H1 (cell line): Measurements from ENCODE around the gene ZCCHC9. TPM values are rescaled to one million over a fixed set of nuclear protein-coding genes. Genes with fewer than 3 reads are reported as not detected.

Experiments
- CTCF ChIA-PET: fragments of 300-600 bp; sonication (Branson Sonifier 250); formaldehyde crosslinking; loops from one replicate; lab custom pipeline; 2021; ENCODE audit not compliant: partially characterized antibody; lab: Charles Lee
- POLR2A ChIA-PET: fragments of 300-600 bp; sonication (Branson Sonifier 250); formaldehyde crosslinking; loops from one replicate; lab custom pipeline; 2021; ENCODE audit warnings: inconsistent platforms; ENCODE audit not compliant: partially characterized antibody; lab: Charles Lee
- DNase-seq, 2 experiments: peaks; one replicate each; pipeline versions ENCODE4 v3.0.0 to v3.0.0-alpha.2; 2010 to 2022; ENCODE audit warnings: low spot score in 2 of 2, low read depth in 1 of 2, mixed read lengths in 1 of 2
- FAIRE-seq: peaks from 2 replicates; lab custom pipeline; 2011; peaks lifted over from hg19 to GRCh38; lab: Jason Lieb, UNC
- H2AFZ ChIP-seq: 2 replicates; pipeline ENCODE4 v1.8.1; 2012; ENCODE audit warnings: low read length, inconsistent platforms
- H2AK5ac ChIP-seq: 2 replicates; pipeline ENCODE4 v1.6.1; 2013; ENCODE audit warnings: low read depth, low read length
- H2BK120ac ChIP-seq: replicated peaks from 2 replicates; pipeline ENCODE3; 2013; ENCODE audit warnings: low read depth, low read length, inconsistent platforms
- H2BK12ac ChIP-seq: 2 replicates; pipeline ENCODE4 v1.6.1; 2013; ENCODE audit warnings: low read depth, low read length
- H2BK15ac ChIP-seq: 2 replicates; pipeline ENCODE4 v1.6.1; 2013; ENCODE audit warnings: low read length
- H2BK20ac ChIP-seq: 2 replicates; pipeline ENCODE4 v1.6.1; 2013; ENCODE audit warnings: low read length
- H2BK5ac ChIP-seq: 2 replicates; pipeline ENCODE4 v1.6.1; 2013; ENCODE audit warnings: low read depth, low read length
- H3K14ac ChIP-seq: 2 replicates; pipeline ENCODE4 v1.6.1; 2013; ENCODE audit warnings: inconsistent platforms; ENCODE audit not compliant: insufficient read length
- H3K18ac ChIP-seq: 2 replicates; pipeline ENCODE4 v1.6.1; 2013; ENCODE audit warnings: low read length; ENCODE audit errors: extremely low read depth
- H3K23ac ChIP-seq: 2 replicates; pipeline ENCODE4 v1.6.1; 2013; ENCODE audit warnings: inconsistent platforms; ENCODE audit not compliant: insufficient read length
- H3K23me2 ChIP-seq: 2 replicates; pipeline ENCODE4 v1.6.1; 2013; ENCODE audit warnings: low read depth, low read length
- H3K27ac ChIP-seq: 2 replicates; pipeline ENCODE4 v1.6.1; 2011; ENCODE audit warnings: low read depth, low read length, inconsistent platforms
- H3K27me3 ChIP-seq, 4 experiments: replicated peaks in 1 of 4; 1 replicate in 1 of 4; 2 replicates in 3 of 4; pipeline versions ENCODE4 v1.6.1 to v1.8.1; 2011 to 2013; ENCODE audit warnings: low read length in 3 of 4, mild to moderate bottlenecking in 3 of 4, inconsistent platforms in 2 of 4, mixed read lengths in 2 of 4, moderate library complexity in 1 of 4; ENCODE audit not compliant: control insufficient read depth in 3 of 4, insufficient read depth in 3 of 4; ENCODE audit errors: extremely low read depth in 1 of 4
- H3K36me3 ChIP-seq, 4 experiments: 2 replicates each; pipeline versions ENCODE4 v1.6.1 to v1.8.1; 2011 to 2013; ENCODE audit warnings: mild to moderate bottlenecking in 4 of 4, low read length in 3 of 4, moderate library complexity in 2 of 4, control low read depth in 1 of 4, inconsistent platforms in 1 of 4; ENCODE audit not compliant: insufficient read depth in 4 of 4, control insufficient read depth in 2 of 4
- H3K4ac ChIP-seq: replicated peaks from 2 replicates; pipeline ENCODE3; 2013; ENCODE audit warnings: low read length, low read depth, mixed read lengths, inconsistent platforms; ENCODE audit not compliant: insufficient read length
- H3K4me1 ChIP-seq, 4 experiments: replicated peaks in 1 of 4; 1 replicate in 1 of 4; 2 replicates in 3 of 4; pipeline versions ENCODE4 v1.6.1 to v1.8.1; 2011 to 2013; ENCODE audit warnings: low read length in 3 of 4, inconsistent platforms in 2 of 4, mixed read lengths in 1 of 4; ENCODE audit not compliant: insufficient read depth in 4 of 4, control insufficient read depth in 3 of 4
- H3K4me2 ChIP-seq, 2 experiments: 2 replicates each; pipeline versions ENCODE4 v1.6.1 to v1.8.1; 2011 to 2013; ENCODE audit warnings: low read depth in 2 of 2, low read length in 2 of 2, control low read depth in 1 of 2, inconsistent platforms in 1 of 2, mild to moderate bottlenecking in 1 of 2; ENCODE audit not compliant: insufficient read depth in 1 of 2
- H3K4me3 ChIP-seq, 4 experiments: fragments of 200-600, 300-600 bp in 1 of 4; sonication (generic), shearing (Covaris generic), sonication (Bioruptor Twin) in 1 of 4; 2 replicates each; pipeline versions ENCODE4 v1.5.1 to v1.8.1; 2011 to 2016; ENCODE audit warnings: low read length in 4 of 4, low read depth in 3 of 4, control low read depth in 2 of 4, inconsistent platforms in 2 of 4, mild to moderate bottlenecking in 2 of 4, mixed read lengths in 1 of 4, moderate library complexity in 1 of 4; ENCODE audit not compliant: insufficient read depth in 2 of 4; ENCODE audit errors: extremely low read depth in 1 of 4
- H3K56ac ChIP-seq: replicated peaks from 2 replicates; pipeline ENCODE3; 2013; ENCODE audit warnings: low read depth, mild to moderate bottlenecking, mixed read lengths, low read length, inconsistent platforms; ENCODE audit not compliant: insufficient read length
- H3K79me1 ChIP-seq: 2 replicates; pipeline ENCODE4 v1.6.1; 2013; ENCODE audit warnings: low read depth, low read length, control low read depth
- H3K79me2 ChIP-seq, 2 experiments: 2 replicates each; pipeline versions ENCODE4 v1.6.1 to v1.8.1; 2012 to 2013; ENCODE audit warnings: low read length in 2 of 2, mild to moderate bottlenecking in 2 of 2, inconsistent platforms in 1 of 2; ENCODE audit not compliant: insufficient read depth in 2 of 2, control insufficient read depth in 1 of 2
- H3K9ac ChIP-seq, 4 experiments: replicated peaks in 1 of 4; 1 replicate in 1 of 4; 2 replicates in 3 of 4; pipeline versions ENCODE4 v1.6.1 to v1.8.1; 2011 to 2013; ENCODE audit warnings: low read depth in 3 of 4, low read length in 3 of 4, control low read depth in 2 of 4, mild to moderate bottlenecking in 2 of 4, moderate library complexity in 2 of 4, inconsistent platforms in 1 of 4; ENCODE audit errors: extremely low read depth in 1 of 4
- H3K9me3 ChIP-seq, 2 experiments: 2 replicates each; pipeline versions ENCODE4 v1.6.1 to v1.8.1; 2012 to 2013; ENCODE audit warnings: mild to moderate bottlenecking in 2 of 2, moderate library complexity in 2 of 2, control low read depth in 1 of 2, inconsistent platforms in 1 of 2, low read depth in 1 of 2, low read length in 1 of 2, mixed read lengths in 1 of 2; ENCODE audit not compliant: insufficient read depth in 2 of 2
- H4K20me1 ChIP-seq, 2 experiments: replicated peaks in 1 of 2; 2 replicates each; pipeline versions ENCODE3 to v1.8.1; 2011 to 2013; ENCODE audit warnings: inconsistent platforms in 2 of 2, low read length in 2 of 2, mild to moderate bottlenecking in 1 of 2; ENCODE audit not compliant: insufficient read depth in 2 of 2, control insufficient read depth in 1 of 2
- H4K5ac ChIP-seq: 2 replicates; pipeline ENCODE4 v1.6.1; 2013; ENCODE audit warnings: low read length, low read depth, mixed read lengths, inconsistent platforms; ENCODE audit not compliant: insufficient read length
- H4K8ac ChIP-seq: 2 replicates; pipeline ENCODE4 v1.8.0; 2013; ENCODE audit warnings: mild to moderate bottlenecking, moderate library complexity, low read length, inconsistent platforms; ENCODE audit not compliant: insufficient read depth; ENCODE audit errors: extremely low read depth
- H4K91ac ChIP-seq: replicated peaks from 2 replicates; pipeline ENCODE3; 2013; ENCODE audit warnings: low read length, mixed read lengths, inconsistent platforms; ENCODE audit not compliant: insufficient read length
- ATF2 ChIP-seq: IDR thresholded peaks from 2 replicates; pipeline ENCODE4 v1.6.1; 2012; ENCODE audit warnings: low read length, inconsistent platforms
- BACH1 ChIP-seq: IDR thresholded peaks from 2 replicates; pipeline ENCODE4 v1.6.1; 2012; ENCODE audit warnings: low read length, improper control_type of control experiment
- NANOG ChIP-seq: IDR thresholded peaks from 2 replicates; pipeline ENCODE4 v1.6.1; 2011; ENCODE audit warnings: low read length, low read depth, mild to moderate bottlenecking, inconsistent platforms; ENCODE audit not compliant: insufficient read depth, poor library complexity, severe bottlenecking
- NRF1 ChIP-seq: IDR thresholded peaks from 2 replicates; pipeline ENCODE4 v1.6.1; 2011; ENCODE audit warnings: mild to moderate bottlenecking, low read depth, low read length, improper control_type of control experiment
- PHF8 ChIP-seq: fragments of 200-600 bp; sonication (generic); conservative IDR thresholded peaks from 2 replicates; pipeline ENCODE4 v1.7.1; 2012; ENCODE audit warnings: low read depth, mild to moderate bottlenecking, inconsistent platforms, low read length, moderate library complexity
- POU5F1 ChIP-seq: IDR thresholded peaks from 2 replicates; pipeline ENCODE4 v1.6.1; 2011; ENCODE audit warnings: low read depth, mild to moderate bottlenecking, low read length, moderate library complexity
- RAD21 ChIP-seq, 2 experiments: IDR thresholded peaks in 1 of 2; conservative IDR thresholded peaks in 1 of 2; 2 replicates each; pipeline ENCODE4 v1.6.1; 2011; ENCODE audit warnings: low read depth in 2 of 2, low read length in 2 of 2, improper control_type of control experiment in 1 of 2, inconsistent platforms in 1 of 2, mild to moderate bottlenecking in 1 of 2, moderate library complexity in 1 of 2
- SIRT6 ChIP-seq: IDR thresholded peaks from one replicate; pipeline ENCODE4 v1.7.1; 2012; ENCODE audit warnings: low read length, inconsistent platforms
- SIX5 ChIP-seq: IDR thresholded peaks from 2 replicates; pipeline ENCODE4 v1.6.1; 2011; ENCODE audit warnings: mild to moderate bottlenecking, low read depth, low read length
- SUZ12 ChIP-seq: fragments of 200-600 bp; sonication (generic); IDR thresholded peaks from 2 replicates; pipeline ENCODE4 v1.6.1; 2012; ENCODE audit warnings: mild to moderate bottlenecking, inconsistent platforms, low read length, moderate library complexity, mixed read lengths
- TAF7 ChIP-seq: optimal IDR thresholded peaks from 2 replicates; pipeline ENCODE3; 2011; ENCODE audit warnings: low read depth, mild to moderate bottlenecking, inconsistent platforms, low read length, moderate library complexity, borderline replicate concordance
- WGBS, 2 experiments: shearing (Covaris generic) in 1 of 2; methylation state at CpG; one replicate each; pipeline versions ENCODE4 v1.1.6 to v1.1.7; 2013 to 2015; ENCODE audit warnings: low lambda C conversion rate in 2 of 2, mixed read lengths in 2 of 2, inconsistent platforms in 1 of 2, low coverage in 1 of 2, missing lambda C conversion rate in 1 of 2; ENCODE audit not compliant: insufficient replicate concordance in 2 of 2, insufficient coverage in 1 of 2, insufficient read length in 1 of 2; ENCODE audit errors: extremely low coverage in 1 of 2, missing lambda C conversion rate in 1 of 2; 5-methylcytosine and 5-hydroxymethylcytosine counted together
- polyA plus RNA-seq, 7 experiments: library from polyadenylated mRNA; depleted of rRNA in 3 of 7; stranded (reverse) in 5 of 7; unstranded in 2 of 7; fragments of >200 nt in 5 of 7; fragments of 200-250 nt in 2 of 7; gene quantifications; 1 replicate in 5 of 7; 2 replicates in 1 of 7; 4 replicates in 1 of 7; pipeline versions ENCODE4 v1.2.1 to v1.2.3, GENCODE V29; 2011 to 2013; ENCODE audit warnings: missing spikeins in 2 of 7, mixed read lengths in 2 of 7
- total RNA-seq: library from RNA; stranded (reverse); fragmentation: NEBNext Ultra II Directional; extraction: Animal tissue kit (Norgen Biotek cat#: 25700); gene quantifications from 2 replicates; pipeline ENCODE4 v1.2.1, GENCODE V29; 2021
- TF ChIP-seq, protein P1 (sequence below): IDR thresholded peaks from 2 replicates; pipeline ENCODE4 v1.6.1; 2011; ENCODE audit warnings: low read length, improper control_type of control experiment

ZCCHC9 gene
- total and polyA plus RNA-seq, 2 of the 8 experiments (the other 6 are each of a cell fraction or from before 2014, with no cell fraction given), result 10.9 to 33.6 TPM

GRCh38 chr5:81354093-81354492 is 52.7 kb downstream of the ZCCHC9 start:
- H2AFZ ChIP-seq, result no peak overlapping the region
- H3K79me2 ChIP-seq, result no peaks in the 10 kb centered on the region
- WGBS, 2 experiments, result 90% methylated on average over 2 of the region's 2 CpGs; no CpG with 5 or more reads in 1 of the 2 experiments
- POLR2A ChIA-PET, result no interaction called here
- no peak overlapping the region for H2BK15ac ChIP-seq
- no peak overlapping the region for H3K14ac ChIP-seq
- H4K20me1 ChIP-seq, result no peaks in the 10 kb centered on the region
- H3K4me1 ChIP-seq, result peaks cover 0 to 4% (median 2%) of the 10 kb centered on the region in 4 experiments; a peak in 3 of 7 replicates
- no peak overlapping the region for H4K5ac ChIP-seq
- no peak overlapping the region for H2AK5ac ChIP-seq
- no peak overlapping the region for H3K23ac ChIP-seq
- H3K23me2 ChIP-seq, result no peaks in the 10 kb centered on the region
- H2BK120ac ChIP-seq, result no peak overlapping the region
- no peak overlapping the region for H3K4ac ChIP-seq
- H3K9ac ChIP-seq, result no peak overlapping the region
- H2BK20ac ChIP-seq, result no peak overlapping the region
- DNase-seq (no peak), FAIRE-seq (no peak)
- no peak overlapping the region for H3K4me2 ChIP-seq
- H2BK12ac ChIP-seq, result no peak overlapping the region
- H3K4me3 ChIP-seq, result no peak overlapping the region
- no peak overlapping the region for H4K8ac ChIP-seq
- H3K27ac ChIP-seq, result no peak overlapping the region
- H3K18ac ChIP-seq, result no peak overlapping the region
- no peaks in the 10 kb centered on the region for H3K36me3 ChIP-seq
- H3K56ac ChIP-seq, result no peak overlapping the region
- no peaks in the 10 kb centered on the region for H3K27me3 ChIP-seq
- H3K9me3 ChIP-seq, result no peaks in the 10 kb centered on the region
- no peak overlapping the region for H4K91ac ChIP-seq
- CTCF ChIA-PET, result no interaction called here
- no peaks in the 10 kb centered on the region for H3K79me1 ChIP-seq
- H2BK5ac ChIP-seq, result no peak overlapping the region
- TF ChIP-seq PHF8, result no peak
- TF ChIP-seq, protein P1, sequence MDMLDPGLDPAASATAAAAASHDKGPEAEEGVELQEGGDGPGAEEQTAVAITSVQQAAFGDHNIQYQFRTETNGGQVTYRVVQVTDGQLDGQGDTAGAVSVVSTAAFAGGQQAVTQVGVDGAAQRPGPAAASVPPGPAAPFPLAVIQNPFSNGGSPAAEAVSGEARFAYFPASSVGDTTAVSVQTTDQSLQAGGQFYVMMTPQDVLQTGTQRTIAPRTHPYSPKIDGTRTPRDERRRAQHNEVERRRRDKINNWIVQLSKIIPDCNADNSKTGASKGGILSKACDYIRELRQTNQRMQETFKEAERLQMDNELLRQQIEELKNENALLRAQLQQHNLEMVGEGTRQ, result no peak
- no peak for TF ChIP-seq SIX5
- TF ChIP-seq BACH1, result no peak
- no peak for TF ChIP-seq POU5F1
- no peak for TF ChIP-seq ATF2
- TF ChIP-seq SIRT6, result no peak
- TF ChIP-seq NRF1, result no peak
- TF ChIP-seq NANOG, result no peak
- no peak for TF ChIP-seq RAD21 (IDR thresholded peaks at IDR 0.05 in 1 of 2, conservative IDR thresholded peaks at IDR 0.05 in 1 of 2; ENCODE audit: low read depth in 2 of 2, low read length in 2 of 2)
- no peak for TF ChIP-seq TAF7
- no peak for TF ChIP-seq SUZ12
